ENCODE data around the gene OR4D11.
A peak's percentile ranks its signal among the peaks of the same experiment; 100 is the strongest.
"Not testable (repeated sequence)": the region's sequence is repeated elsewhere in the genome, so short reads cannot be mapped to it uniquely, and the experiment has no call there.

OR4D11 gene

GRCh38 chr11:59547605-59548308, 44.4 kb downstream of the OR4D11 start:
- not testable (repeated sequence) for DNase-seq

GRCh38 chr11:59548309-59548656, 44.9 kb downstream of the OR4D11 start:
- DNase-seq, result no peak

- peak in 55 of 56 donors; percentile 16 to 90 (median 69) for DNase-seq
Measured at GRCh38 chr11:59550368-59550841, 47.0 kb downstream of the OR4D11 start.

- DNase-seq, result peak in 52 of 56 donors; percentile 23 to 85 (median 66)
Measured at GRCh38 chr11:59550842-59551658, 47.7 kb downstream of the OR4D11 start.

GRCh38 chr11:59551659-59552521, 48.5 kb downstream of the OR4D11 start:
- DNase-seq, result peak in 10 of 56 donors; percentile 5 to 48 (median 18)

- DNase-seq, result no peak
Measured at GRCh38 chr11:59552844-59553243, 49.5 kb downstream of the OR4D11 start.

- no peak for DNase-seq
Measured at GRCh38 chr11:59553323-59553722, 49.9 kb downstream of the OR4D11 start.
